ENCODE results near the gene CRYBG2. TPM values are rescaled to one million over a fixed set of nuclear protein-coding genes. Genes with fewer than 3 reads are reported as not detected.

CRYBG2 gene
- total and polyA plus RNA-seq, 2 of the 13 experiments (the other 11 are each of a cell fraction or from before 2014, with no cell fraction given) = 1.3 to 2.9 TPM

DNA sequence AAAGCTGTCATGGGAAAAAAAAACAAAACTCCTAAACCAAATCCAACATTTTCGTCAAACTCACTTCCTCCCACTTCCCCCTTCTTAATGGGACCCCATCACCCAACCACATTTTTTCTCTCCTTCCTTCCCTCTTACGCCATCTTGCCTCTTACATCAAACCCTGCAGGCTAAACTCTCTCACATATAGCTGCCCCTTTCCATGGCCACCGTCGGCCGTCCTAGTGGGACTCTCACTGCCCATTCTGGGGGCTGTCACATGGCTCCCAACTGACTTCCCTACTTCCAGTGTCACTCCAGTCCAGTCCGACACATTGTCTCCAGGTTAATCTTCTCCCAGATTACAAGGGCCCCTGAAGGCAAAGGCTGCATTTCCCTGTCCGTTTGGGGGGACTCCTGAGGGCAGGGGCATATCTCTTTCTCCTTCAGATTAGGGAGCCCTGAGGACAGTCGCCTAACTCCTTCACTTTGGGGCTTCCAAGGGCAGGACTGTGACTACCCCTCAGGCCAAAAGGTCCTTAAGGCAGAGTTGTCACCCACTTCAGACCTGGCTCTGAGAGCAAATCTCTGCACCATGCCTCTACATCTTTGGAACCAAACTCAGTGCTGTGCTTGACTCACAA, 48.2 kb downstream of the CRYBG2 start:
- H3K4me1 ChIP-seq (ENCODE audit: insufficient read depth, low read length) = peaks cover 40% of the 10 kb centered on the region
- in situ Hi-C loops (cut with HindIII; ENCODE audit: extremely low pct_ligation_motif_present, low pct_unique_long_range_greater_than_20kb) (no loop called here), intact Hi-C loops (cut with micrococcal nuclease; ENCODE audit: unreplicated experiment) (loop anchor here (2.0 kb wide), 1 partner anchor 45 kb away; no protein-coding TSS in a partner anchor)
- TF ChIP-seq AGO2 (optimal IDR thresholded peaks at IDR 0.05; ENCODE audit: low read depth, low read length) (no peak), TEAD2 (CRISPR knock-in tag; IDR thresholded peaks at IDR 0.05) (no peak), HDAC1 (CRISPR knock-in tag; IDR thresholded peaks at IDR 0.05) (no peak), ZNF382 (CRISPR knock-in tag; IDR thresholded peaks at IDR 0.05; ENCODE audit: borderline replicate concordance) (no peak), ZNF781 (CRISPR knock-in tag; IDR thresholded peaks at IDR 0.05; ENCODE audit: borderline replicate concordance, not compliant biosample characterization) (no peak), HOXD1 (CRISPR knock-in tag; IDR thresholded peaks at IDR 0.05) (no peak), KMT2B (CRISPR knock-in tag; IDR thresholded peaks at IDR 0.05) (no peak), ZNF616 (CRISPR knock-in tag; IDR thresholded peaks at IDR 0.05; ENCODE audit: low read depth) (no peak), ELF4 (CRISPR knock-in tag; IDR thresholded peaks at IDR 0.05; ENCODE audit: borderline replicate concordance) (no peak), ZNF788 (CRISPR knock-in tag; IDR thresholded peaks at IDR 0.05; ENCODE audit: borderline replicate concordance) (no peak), JUND (CRISPR knock-in tag; IDR thresholded peaks at IDR 0.05) (0 out of 2 replicates have a peak, but pooled peaks have one; percentile 17), POLR2A (IDR thresholded peaks at IDR 0.05; ENCODE audit: insufficient read depth in 1 of 2, low read depth in 2 of 2, low read length in 2 of 2) (peak in 1 of 2 experiments; percentile 22; a peak in 1 of 4 replicates)
- TF ChIP-seq, protein P1, sequence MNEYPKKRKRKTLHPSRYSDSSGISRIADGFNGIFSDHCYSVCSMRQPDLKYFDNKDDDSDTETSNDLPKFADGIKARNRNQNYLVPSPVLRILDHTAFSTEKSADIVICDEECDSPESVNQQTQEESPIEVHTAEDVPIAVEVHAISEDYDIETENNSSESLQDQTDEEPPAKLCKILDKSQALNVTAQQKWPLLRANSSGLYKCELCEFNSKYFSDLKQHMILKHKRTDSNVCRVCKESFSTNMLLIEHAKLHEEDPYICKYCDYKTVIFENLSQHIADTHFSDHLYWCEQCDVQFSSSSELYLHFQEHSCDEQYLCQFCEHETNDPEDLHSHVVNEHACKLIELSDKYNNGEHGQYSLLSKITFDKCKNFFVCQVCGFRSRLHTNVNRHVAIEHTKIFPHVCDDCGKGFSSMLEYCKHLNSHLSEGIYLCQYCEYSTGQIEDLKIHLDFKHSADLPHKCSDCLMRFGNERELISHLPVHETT (CRISPR knock-in tag; conservative IDR thresholded peaks at IDR 0.05) = no peak
- H3K79me2 ChIP-seq (ENCODE audit: insufficient read depth, low read length) = no peaks in the 10 kb centered on the region
- H3K4me3 ChIP-seq (replicated peaks in 1 of 3; ENCODE audit: insufficient read depth in 1 of 3, low read depth in 2 of 3, low read length in 3 of 3) = peak overlapping the region; percentile 90 to 98 (median 94)
- peak; percentile 10 for ATAC-seq
- H3K36me3 ChIP-seq (replicated peaks in 1 of 2; ENCODE audit: control insufficient read depth in 1 of 2, insufficient read depth in 2 of 2, low read length in 2 of 2) = no peaks in the 10 kb centered on the region
- H3K9me3 ChIP-seq (ENCODE audit: low read length) = no peaks in the 10 kb centered on the region
- H2AFZ ChIP-seq (ENCODE audit: low read length) = no peak overlapping the region
- POLR2A ChIA-PET = no interaction called here
- BruUV-seq (replicated peaks) = TSS peak; percentile 84
- WGBS (ENCODE audit: low lambda C conversion rate) = 8% methylated on average over 8 of the region's 8 CpGs
- peak overlapping the region; percentile 84 for H3K4me2 ChIP-seq (ENCODE audit: low read depth, low read length)
- H3K27ac ChIP-seq (ENCODE audit: extremely low read length, insufficient read depth, low read length) = peak overlapping the region; percentile 68
- DNase-seq (ENCODE audit: low spot score) = no peak
- H4K20me1 ChIP-seq (ENCODE audit: insufficient read depth, low read length) = no peaks in the 10 kb centered on the region
- no peak for FAIRE-seq
- no peaks in the 10 kb centered on the region; a peak in 1 of 5 replicates for H3K27me3 ChIP-seq (ENCODE audit: control insufficient read depth in 1 of 2, insufficient read depth in 2 of 2, low read length in 2 of 2)
- CTCF ChIA-PET (ENCODE audit: low intra/inter-chr PET ratio, low total read pairs) = no interaction called here
- H3K9ac ChIP-seq (ENCODE audit: insufficient read depth, low read depth, low read length) = peak overlapping the region; percentile 81
